Mesenchymal stem cell (in vitro differentiated cells and primary cell): Measurements from ENCODE around the gene DENND1B.
"Not testable (repeated sequence)": the region's sequence is repeated elsewhere in the genome, so short reads cannot be mapped to it uniquely, and the experiment has no call there.

Experiments
- DNase-seq: peaks from one replicate; pipeline ENCODE4 v3.0.0-alpha.2; 2013
- H2AFZ ChIP-seq: one replicate; pipeline ENCODE4 v1.6.1; 2013; ENCODE audit warnings: low read depth, mild to moderate bottlenecking, control low read depth, inconsistent platforms, low read length, moderate library complexity
- H2AK5ac ChIP-seq: 2 replicates; pipeline ENCODE4 v1.6.1; 2013; ENCODE audit warnings: low read length, moderate library complexity, mild to moderate bottlenecking, inconsistent platforms; ENCODE audit not compliant: severe bottlenecking
- H2BK120ac ChIP-seq: one replicate; pipeline ENCODE4 v1.6.1; 2013; ENCODE audit warnings: low read depth, mild to moderate bottlenecking, inconsistent platforms, low read length, moderate library complexity
- H2BK12ac ChIP-seq, 2 experiments: one replicate each; pipeline ENCODE4 v1.6.1; 2013; ENCODE audit warnings: inconsistent platforms in 2 of 2, low read length in 2 of 2, mild to moderate bottlenecking in 2 of 2, moderate library complexity in 2 of 2, control low read depth in 1 of 2
- H2BK15ac ChIP-seq: one replicate; pipeline ENCODE4 v1.6.1; 2013; ENCODE audit warnings: mild to moderate bottlenecking, low read depth, inconsistent platforms; ENCODE audit not compliant: poor library complexity, severe bottlenecking
- H2BK5ac ChIP-seq: 2 replicates; pipeline ENCODE4 v1.6.1; 2013; ENCODE audit warnings: low read depth, mild to moderate bottlenecking, low read length, control low read depth, inconsistent platforms; ENCODE audit not compliant: poor library complexity, severe bottlenecking
- H3K14ac ChIP-seq, 2 experiments: one replicate each; pipeline ENCODE4 v1.6.1; 2013; ENCODE audit warnings: inconsistent platforms in 2 of 2, low read length in 2 of 2, control low read depth in 1 of 2, mild to moderate bottlenecking in 1 of 2, moderate library complexity in 1 of 2
- H3K18ac ChIP-seq, 2 experiments: one replicate each; pipeline ENCODE4 v1.6.1; 2013; ENCODE audit warnings: inconsistent platforms in 2 of 2, low read length in 2 of 2, control low read depth in 1 of 2, low read depth in 1 of 2, mild to moderate bottlenecking in 1 of 2
- H3K23ac ChIP-seq, 2 experiments: one replicate each; pipeline ENCODE4 v1.6.1; 2013; ENCODE audit warnings: inconsistent platforms in 2 of 2, low read length in 2 of 2, mild to moderate bottlenecking in 2 of 2, moderate library complexity in 2 of 2, control low read depth in 1 of 2
- H3K27ac ChIP-seq: 2 replicates; pipeline ENCODE4 v1.5.1; 2013; ENCODE audit warnings: mild to moderate bottlenecking, moderate library complexity, low read length, control low read depth, inconsistent platforms; ENCODE audit not compliant: poor library complexity, severe bottlenecking
- H3K27me3 ChIP-seq, 2 experiments: 2 replicates each; pipeline versions ENCODE4 v1.6.1 to v1.7.0; 2013; ENCODE audit warnings: low read length in 2 of 2, mild to moderate bottlenecking in 2 of 2, moderate library complexity in 2 of 2, control low read depth in 1 of 2, inconsistent platforms in 1 of 2; ENCODE audit not compliant: control insufficient read depth in 1 of 2, insufficient read depth in 1 of 2
- H3K36me3 ChIP-seq, 2 experiments: 2 replicates each; pipeline versions ENCODE4 v1.6.1 to v1.7.0; 2013; ENCODE audit warnings: low read length in 2 of 2, control low read depth in 1 of 2, inconsistent platforms in 1 of 2, low read depth in 1 of 2, mild to moderate bottlenecking in 1 of 2; ENCODE audit not compliant: insufficient read depth in 2 of 2, control insufficient read depth in 1 of 2
- H3K4ac ChIP-seq, 2 experiments: one replicate each; pipeline ENCODE4 v1.6.1; 2013; ENCODE audit warnings: inconsistent platforms in 2 of 2, low read length in 2 of 2, mild to moderate bottlenecking in 2 of 2, moderate library complexity in 2 of 2, control low read depth in 1 of 2, low read depth in 1 of 2
- H3K4me1 ChIP-seq: 2 replicates; pipeline ENCODE4 v1.6.1; 2013; ENCODE audit warnings: low read depth, low read length, control low read depth; ENCODE audit not compliant: control insufficient read depth, insufficient read depth
- H3K4me2 ChIP-seq: 2 replicates; pipeline ENCODE4 v1.6.1; 2013; ENCODE audit warnings: low read length, mild to moderate bottlenecking, inconsistent platforms; ENCODE audit not compliant: poor library complexity, severe bottlenecking
- H3K4me3 ChIP-seq, 2 experiments: 2 replicates each; pipeline versions ENCODE4 v1.5.1 to v1.7.0; 2013; ENCODE audit warnings: low read length in 2 of 2, mild to moderate bottlenecking in 2 of 2, control low read depth in 1 of 2, low read depth in 1 of 2; ENCODE audit not compliant: insufficient read depth in 1 of 2
- H3K79me1 ChIP-seq: replicated peaks from 2 replicates; pipeline ENCODE4 v1.6.1; 2013; ENCODE audit warnings: mild to moderate bottlenecking, control low read depth, low read length, inconsistent platforms; ENCODE audit not compliant: poor library complexity, severe bottlenecking
- H3K9ac ChIP-seq: 2 replicates; pipeline ENCODE4 v1.7.0; 2013; ENCODE audit warnings: mild to moderate bottlenecking, low read length, moderate library complexity
- H3K9me3 ChIP-seq: 2 replicates; pipeline ENCODE4 v1.7.0; 2013; ENCODE audit warnings: mild to moderate bottlenecking, low read length; ENCODE audit not compliant: control insufficient read depth
- H4K8ac ChIP-seq: one replicate; pipeline ENCODE4 v1.6.1; 2013; ENCODE audit warnings: inconsistent platforms, mild to moderate bottlenecking, low read length, moderate library complexity
- H4K91ac ChIP-seq: one replicate; pipeline ENCODE4 v1.6.1; 2013; ENCODE audit warnings: mild to moderate bottlenecking, low read length, inconsistent platforms
- WGBS: methylation state at CpG from one replicate; pipeline ENCODE4 v1.1.7; 2013; ENCODE audit warnings: mixed read lengths; 5-methylcytosine and 5-hydroxymethylcytosine counted together

Gene DENND1B

DNA sequence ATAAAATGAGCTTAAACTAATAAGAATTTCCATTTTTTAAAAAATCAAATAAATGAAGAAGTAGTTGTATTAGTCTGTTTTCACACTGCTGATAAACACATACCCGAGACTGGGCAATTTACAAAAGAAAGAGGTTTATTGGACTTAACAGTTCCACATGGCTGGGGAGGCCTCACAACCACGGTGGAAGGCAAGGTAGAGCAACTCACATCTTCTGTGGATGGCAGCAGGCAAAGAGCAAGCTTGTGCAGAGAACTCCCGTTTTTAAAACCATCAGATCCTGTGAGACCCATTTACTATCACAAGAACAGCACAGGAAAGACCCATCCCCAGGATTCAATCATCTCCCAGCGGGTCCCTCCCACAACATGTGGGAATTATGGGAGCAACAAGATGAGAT is 19.7 kb downstream of the DENND1B start:
- not testable (repeated sequence) for H3K4ac ChIP-seq, H3K23ac ChIP-seq, DNase-seq, H3K27ac ChIP-seq, H3K14ac ChIP-seq, H3K18ac ChIP-seq, H3K4me2 ChIP-seq, H2AFZ ChIP-seq, H3K9ac ChIP-seq, H2BK5ac ChIP-seq, H3K4me1 ChIP-seq, H3K36me3 ChIP-seq, H2BK15ac ChIP-seq, H2BK12ac ChIP-seq, H4K8ac ChIP-seq, H3K4me3 ChIP-seq, H3K9me3 ChIP-seq, H2AK5ac ChIP-seq, H2BK120ac ChIP-seq, H3K27me3 ChIP-seq, H4K91ac ChIP-seq
- H3K79me1 ChIP-seq = peaks cover 12% of the 10 kb centered on the region
- 74% methylated on average over 2 of the region's 4 CpGs for WGBS

DNA sequence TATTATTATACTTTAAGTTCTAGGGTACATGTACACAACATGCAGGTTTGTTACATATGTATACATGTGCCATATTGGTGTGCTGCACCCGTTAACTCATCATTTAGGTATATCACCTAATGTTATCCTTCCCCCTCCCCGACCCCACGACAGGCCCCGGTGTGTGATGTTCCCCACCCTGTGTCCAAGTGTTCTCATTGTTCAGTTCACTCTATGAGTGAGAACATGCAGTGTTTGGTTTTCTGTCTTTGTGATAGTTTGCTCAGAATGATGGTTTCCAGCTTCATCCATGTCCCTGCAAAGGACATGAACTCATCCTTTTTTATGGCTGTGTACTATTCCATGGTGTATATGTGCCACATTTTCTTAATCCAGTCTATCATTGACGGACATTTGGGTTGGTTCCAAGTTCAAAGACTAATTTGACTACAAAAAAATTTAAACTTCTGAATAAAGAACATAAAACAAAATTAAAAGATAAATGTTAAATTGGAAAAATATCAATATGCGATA is 22.6 kb downstream of the DENND1B start:
- H3K4ac ChIP-seq, H3K14ac ChIP-seq, H2AFZ ChIP-seq, H4K8ac ChIP-seq, H2BK120ac ChIP-seq, H3K36me3 ChIP-seq, H3K18ac ChIP-seq, H3K4me3 ChIP-seq, H2AK5ac ChIP-seq, H2BK5ac ChIP-seq, H3K27me3 ChIP-seq, H4K91ac ChIP-seq, H3K27ac ChIP-seq, H2BK15ac ChIP-seq, H3K4me2 ChIP-seq, H3K9me3 ChIP-seq, H3K23ac ChIP-seq, H3K4me1 ChIP-seq, H2BK12ac ChIP-seq, DNase-seq, H3K9ac ChIP-seq: not testable (repeated sequence)
- peaks cover 14% of the 10 kb centered on the region for H3K79me1 ChIP-seq
- 96% methylated on average over 4 of the region's 6 CpGs for WGBS

DNA sequence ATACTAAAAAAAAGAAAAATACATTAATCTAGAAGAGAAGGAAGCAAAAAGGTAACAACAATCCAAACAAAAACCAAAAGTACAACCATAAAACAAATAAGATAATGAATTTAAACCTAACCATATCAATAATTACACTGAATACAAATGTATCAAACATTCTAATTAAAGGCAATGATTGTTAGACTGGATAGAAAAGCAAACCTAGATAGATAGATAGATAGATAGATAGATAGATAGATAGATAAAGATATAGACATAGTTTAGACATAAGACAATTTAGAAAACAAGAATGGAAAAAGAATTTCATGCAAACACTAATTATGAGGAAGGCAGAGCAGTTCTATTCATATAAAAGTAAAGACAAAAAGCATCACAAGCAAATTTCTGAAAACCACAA is 24.9 kb downstream of the DENND1B start:
- Histone ChIP-seq H3K23ac (no peak overlapping the region), H4K91ac (no peak overlapping the region), H3K27me3 (no peaks in the 10 kb centered on the region), H3K14ac (no peak overlapping the region), H2BK5ac (no peak overlapping the region), H3K4ac (no peak overlapping the region), H3K79me1 (peaks cover 16% of the 10 kb centered on the region), H2AK5ac (no peak overlapping the region), H3K18ac (no peak overlapping the region), H3K36me3 (peaks cover 2 to 3% of the 10 kb centered on the region in 2 experiments), H3K4me1 (no peaks in the 10 kb centered on the region), H3K4me2 (no peak overlapping the region), H4K8ac (no peak overlapping the region), H2BK12ac (no peak overlapping the region), H3K9ac (no peak overlapping the region), H2BK120ac (no peak overlapping the region), H2BK15ac (no peak overlapping the region), H3K9me3 (no peaks in the 10 kb centered on the region), H3K4me3 (no peak overlapping the region), H2AFZ (no peak overlapping the region), H3K27ac (no peak overlapping the region)
- DNase-seq = no peak

DNA sequence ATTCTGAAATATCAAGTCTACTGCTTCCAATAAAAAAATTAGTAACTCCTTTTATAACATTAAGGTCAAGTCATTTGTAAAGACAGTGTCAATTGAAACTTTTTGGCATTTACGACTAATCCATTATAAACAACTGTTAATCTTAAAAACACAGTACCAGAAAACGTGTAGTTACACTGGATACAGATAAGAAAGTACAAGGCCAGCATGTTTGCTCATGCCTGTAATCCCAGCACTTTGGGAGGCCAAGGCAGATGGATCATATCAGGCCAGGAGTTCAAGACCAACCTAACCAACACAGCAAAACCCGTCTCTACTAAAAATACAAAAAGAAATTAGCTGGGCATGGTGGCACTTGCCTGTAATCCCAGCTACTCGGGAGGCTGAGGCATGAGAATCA is 29.4 kb downstream of the DENND1B start:
- Histone ChIP-seq H3K9ac (no peak overlapping the region), H2BK15ac (no peak overlapping the region), H4K8ac (no peak overlapping the region), H3K9me3 (peaks cover 3% of the 10 kb centered on the region), H3K27ac (no peak overlapping the region), H3K4me1 (no peaks in the 10 kb centered on the region), H2BK120ac (no peak overlapping the region), H2AFZ (no peak overlapping the region), H3K4me3 (no peak overlapping the region), H3K4ac (no peak overlapping the region), H2BK12ac (no peak overlapping the region), H3K4me2 (no peak overlapping the region), H3K79me1 (peaks cover 24% of the 10 kb centered on the region), H3K18ac (no peak overlapping the region), H2AK5ac (no peak overlapping the region), H3K23ac (no peak overlapping the region), H3K36me3 (no peaks in the 10 kb centered on the region), H4K91ac (no peak overlapping the region), H3K14ac (no peak overlapping the region), H3K27me3 (no peaks in the 10 kb centered on the region), H2BK5ac (no peak overlapping the region)
- DNase-seq = no peak
- WGBS = 78% methylated on average over 4 of the region's 4 CpGs
